Neural cell (in vitro differentiated cells): Measurements from ENCODE around the gene CLTB. TPM values are rescaled to one million over a fixed set of nuclear protein-coding genes. Genes with fewer than 3 reads are reported as not detected.

Experiments used
- H2AFZ ChIP-seq: fragments of 200-600, 300-800 bp; sonication (generic), shearing (Covaris generic); 2 replicates; pipeline ENCODE4 v1.6.0; 2014; ENCODE audit warnings: low read depth, mild to moderate bottlenecking, antibody characterized with exemption, low read length, moderate library complexity
- H3F3A ChIP-seq: fragments of 200-600 bp; shearing (Covaris generic); 2 replicates; pipeline ENCODE4 v1.6.1; 2016; ENCODE audit warnings: mild to moderate bottlenecking, moderate library complexity, mixed read lengths, antibody characterized with exemption, low read length; ENCODE audit not compliant: insufficient read depth, poor library complexity, severe bottlenecking
- H3K27ac ChIP-seq: fragments of 200-600, 300-800 bp; sonication (generic), shearing (Covaris generic); 2 replicates; pipeline ENCODE4 v1.5.1; 2014; ENCODE audit warnings: mild to moderate bottlenecking, low read length, moderate library complexity
- H3K27me3 ChIP-seq: fragments of 300-800, 200-600 bp; sonication (generic), shearing (Covaris generic); 2 replicates; pipeline ENCODE4 v1.6.0; 2014; ENCODE audit warnings: mild to moderate bottlenecking, low read depth, low read length, moderate library complexity; ENCODE audit not compliant: insufficient read depth
- H3K36me3 ChIP-seq: fragments of 300-800, 200-600 bp; sonication (generic), shearing (Covaris generic); 2 replicates; pipeline ENCODE4 v1.5.1; 2014; ENCODE audit warnings: mild to moderate bottlenecking, antibody characterized with exemption, low read length, moderate library complexity; ENCODE audit not compliant: insufficient read depth
- H3K4me2 ChIP-seq: fragments of 300-800, 200-600 bp; sonication (generic), shearing (Covaris generic); 2 replicates; pipeline ENCODE4 v1.6.0; 2014; ENCODE audit warnings: mild to moderate bottlenecking, low read length
- H3K4me3 ChIP-seq: fragments of 300-800, 200-600 bp; sonication (generic), shearing (Covaris generic); 2 replicates; pipeline ENCODE4 v1.5.1; 2014; ENCODE audit warnings: mild to moderate bottlenecking, low read length, moderate library complexity
- H3K79me2 ChIP-seq: fragments of 200-600 bp; shearing (Covaris generic); replicated peaks from 2 replicates; pipeline ENCODE4 v1.6.0; 2014; ENCODE audit warnings: mild to moderate bottlenecking, low read length, moderate library complexity; ENCODE audit not compliant: insufficient read depth
- H3K9ac ChIP-seq: fragments of 300-800, 200-600 bp; sonication (generic), shearing (Covaris generic); 2 replicates; pipeline ENCODE4 v1.6.1; 2016; ENCODE audit warnings: mild to moderate bottlenecking, low read length, mixed read lengths
- H3K9me2 ChIP-seq: fragments of 200-600 bp; shearing (Covaris generic); 2 replicates; pipeline ENCODE4 v1.6.1; 2016; ENCODE audit warnings: mild to moderate bottlenecking, low read length, mixed read lengths; ENCODE audit not compliant: insufficient read depth
- H3K9me3 ChIP-seq: fragments of 200-600, 300-800 bp; sonication (generic), shearing (Covaris generic); 2 replicates; pipeline ENCODE4 v1.6.1; 2016; ENCODE audit warnings: mild to moderate bottlenecking, mixed run types, low read length, moderate library complexity, mixed read lengths
- H4K20me1 ChIP-seq: fragments of 200-600 bp; shearing (Covaris generic); 2 replicates; pipeline ENCODE4 v1.6.1; 2016; ENCODE audit warnings: mild to moderate bottlenecking, mixed run types; ENCODE audit not compliant: insufficient read depth
- CTCF ChIP-seq: fragments of 450-650 bp; IDR thresholded peaks from 2 replicates; pipeline ENCODE4 v1.5.1; 2014; ENCODE audit warnings: antibody characterized with exemption, mild to moderate bottlenecking, moderate library complexity; ENCODE audit not compliant: poor library complexity, severe bottlenecking
- EP300 ChIP-seq: fragments of 450-650 bp; conservative IDR thresholded peaks from 2 replicates; pipeline ENCODE4 v1.6.1; 2014; ENCODE audit warnings: antibody characterized with exemption, mild to moderate bottlenecking, moderate library complexity; ENCODE audit not compliant: poor library complexity, severe bottlenecking
- EZH2 ChIP-seq: fragments of 200-600, 300-800 bp; shearing (Covaris generic), sonication (generic); IDR thresholded peaks from 2 replicates; pipeline ENCODE4 v1.6.1; 2014; ENCODE audit warnings: antibody characterized with exemption, low read length, borderline replicate concordance, mild to moderate bottlenecking; ENCODE audit not compliant: insufficient read depth, poor library complexity, severe bottlenecking
- MXI1 ChIP-seq: fragments of 450-650 bp; conservative IDR thresholded peaks from 2 replicates; pipeline ENCODE4 v1.6.1; 2014; ENCODE audit warnings: antibody characterized with exemption, mild to moderate bottlenecking; ENCODE audit not compliant: poor library complexity, severe bottlenecking
- POLR2AphosphoS5 ChIP-seq: IDR thresholded peaks from 2 replicates; pipeline ENCODE4 v1.6.1; 2012
- RAD21 ChIP-seq: fragments of 450-650 bp; conservative IDR thresholded peaks from 2 replicates; pipeline ENCODE4 v1.6.1; 2014; ENCODE audit warnings: antibody characterized with exemption, mild to moderate bottlenecking, moderate library complexity
- REST ChIP-seq: IDR thresholded peaks from 2 replicates; pipeline ENCODE4 v1.6.1; 2012; ENCODE audit warnings: borderline replicate concordance
- SMC3 ChIP-seq: fragments of 450-650 bp; conservative IDR thresholded peaks from 2 replicates; pipeline ENCODE4 v1.6.1; 2014; ENCODE audit warnings: antibody characterized with exemption, mild to moderate bottlenecking, moderate library complexity; ENCODE audit not compliant: poor library complexity
- TAF1 ChIP-seq: IDR thresholded peaks from 2 replicates; pipeline ENCODE4 v1.6.1; 2012; ENCODE audit warnings: low read depth
- polyA plus RNA-seq: library from polyadenylated mRNA; depleted of rRNA; stranded (reverse); fragments of >200 nt; gene quantifications from 2 replicates; pipeline ENCODE4 v1.2.3, GENCODE V29; 2014

The CLTB gene
- polyA plus RNA-seq, 1 donor from 2014 or later = 239 TPM

GRCh38 chr5:176405656-176406435, 10.5 kb downstream of the CLTB start:
- H4K20me1 ChIP-seq = no peaks in the 10 kb centered on the region
- no peak overlapping the region for H3K4me2 ChIP-seq
- H3K9ac ChIP-seq = no peak overlapping the region
- no peaks in the 10 kb centered on the region for H3K9me2 ChIP-seq
- H3K9me3 ChIP-seq = no peaks in the 10 kb centered on the region
- no peak for TF ChIP-seq SMC3
- TF ChIP-seq RAD21 = no peak
- no peak for TF ChIP-seq EP300
- no peak for TF ChIP-seq EZH2
- TF ChIP-seq CTCF = no peak
- no peak for TF ChIP-seq TAF1
- TF ChIP-seq MXI1 = no peak
- TF ChIP-seq REST = no peak
- no peak for TF ChIP-seq POLR2AphosphoS5
- no peaks in the 10 kb centered on the region for H3F3A ChIP-seq
- no peak overlapping the region for H3K4me3 ChIP-seq
- H3K79me2 ChIP-seq = no peaks in the 10 kb centered on the region
- no peaks in the 10 kb centered on the region for H3K36me3 ChIP-seq
- no peak overlapping the region for H2AFZ ChIP-seq
- no peaks in the 10 kb centered on the region for H3K27me3 ChIP-seq
- no peak overlapping the region for H3K27ac ChIP-seq

- Histone ChIP-seq H3K4me3 (no peak overlapping the region), H3K9me3 (no peaks in the 10 kb centered on the region), H3K4me2 (no peak overlapping the region)
Measured at GRCh38 chr5:176401281-176402205, 14.8 kb downstream of the CLTB start.

More at GRCh38 chr5:176401281-176402205, 14.8 kb downstream of the CLTB start:
- no peaks in the 10 kb centered on the region for H3F3A ChIP-seq
- H4K20me1 ChIP-seq = no peaks in the 10 kb centered on the region
- TF ChIP-seq EP300 (no peak), TAF1 (no peak), CTCF (no peak), MXI1 (no peak), SMC3 (no peak), RAD21 (no peak), EZH2 (no peak), POLR2AphosphoS5 (no peak), REST (no peak)
- no peaks in the 10 kb centered on the region for H3K9me2 ChIP-seq
- no peaks in the 10 kb centered on the region for H3K79me2 ChIP-seq
- H3K36me3 ChIP-seq = no peaks in the 10 kb centered on the region
- no peak overlapping the region for H2AFZ ChIP-seq
- no peaks in the 10 kb centered on the region for H3K27me3 ChIP-seq
- H3K27ac ChIP-seq = no peak overlapping the region
- H3K9ac ChIP-seq = no peak overlapping the region
